ENCODE results near the gene DDIAS. TPM values are rescaled to one million over a fixed set of nuclear protein-coding genes. Genes with fewer than 3 reads are reported as not detected.

The DDIAS gene
- polyA plus RNA-seq, 1 donor from 2014 or later: 0.26 TPM

GRCh38 chr11:82930229-82930628 is 28.7 kb downstream of the DDIAS start:
- Histone ChIP-seq H3K27me3 (ENCODE audit: insufficient read depth, low read depth, low read length) (no peaks in the 10 kb centered on the region), H3K9me2 (ENCODE audit: insufficient read depth, low read length) (no peaks in the 10 kb centered on the region), H3K9me3 (ENCODE audit: low read length) (no peaks in the 10 kb centered on the region), H3K9ac (ENCODE audit: low read length) (no peak overlapping the region), H3K4me3 (ENCODE audit: low read length) (no peak overlapping the region), H2AFZ (ENCODE audit: low read depth, low read length) (no peak overlapping the region), H3K79me2 (replicated peaks; ENCODE audit: insufficient read depth, low read length) (no peaks in the 10 kb centered on the region), H3K4me2 (ENCODE audit: low read length) (no peak overlapping the region), H4K20me1 (ENCODE audit: insufficient read depth) (no peaks in the 10 kb centered on the region), H3F3A (ENCODE audit: insufficient read depth, low read length, poor library complexity, severe bottlenecking) (no peaks in the 10 kb centered on the region), H3K27ac (ENCODE audit: low read length) (no peak overlapping the region), H3K36me3 (ENCODE audit: insufficient read depth, low read length) (no peaks in the 10 kb centered on the region)
- no peak for TF ChIP-seq RAD21 (conservative IDR thresholded peaks at IDR 0.05)
- no peak for TF ChIP-seq EZH2 (IDR thresholded peaks at IDR 0.05; ENCODE audit: borderline replicate concordance, insufficient read depth, low read length, poor library complexity, severe bottlenecking)
- TF ChIP-seq CTCF (IDR thresholded peaks at IDR 0.05; ENCODE audit: poor library complexity, severe bottlenecking): no peak
- TF ChIP-seq POLR2AphosphoS5 (IDR thresholded peaks at IDR 0.05): no peak
- TF ChIP-seq REST (IDR thresholded peaks at IDR 0.05; ENCODE audit: borderline replicate concordance): no peak
- TF ChIP-seq SMC3 (conservative IDR thresholded peaks at IDR 0.05; ENCODE audit: poor library complexity): no peak
- no peak for TF ChIP-seq TAF1 (IDR thresholded peaks at IDR 0.05; ENCODE audit: low read depth)
- no peak for TF ChIP-seq EP300 (conservative IDR thresholded peaks at IDR 0.05; ENCODE audit: poor library complexity, severe bottlenecking)
- no peak for TF ChIP-seq MXI1 (conservative IDR thresholded peaks at IDR 0.05; ENCODE audit: poor library complexity, severe bottlenecking)

GRCh38 chr11:82930734-82931133 is 29.2 kb downstream of the DDIAS start:
- Histone ChIP-seq H3F3A (ENCODE audit: insufficient read depth, low read length, poor library complexity, severe bottlenecking) (no peaks in the 10 kb centered on the region), H3K27me3 (ENCODE audit: insufficient read depth, low read depth, low read length) (no peaks in the 10 kb centered on the region), H3K36me3 (ENCODE audit: insufficient read depth, low read length) (no peaks in the 10 kb centered on the region), H3K27ac (ENCODE audit: low read length) (no peak overlapping the region), H4K20me1 (ENCODE audit: insufficient read depth) (no peaks in the 10 kb centered on the region), H2AFZ (ENCODE audit: low read depth, low read length) (no peak overlapping the region), H3K9me3 (ENCODE audit: low read length) (no peaks in the 10 kb centered on the region), H3K4me3 (ENCODE audit: low read length) (no peak overlapping the region), H3K4me2 (ENCODE audit: low read length) (no peak overlapping the region), H3K9ac (ENCODE audit: low read length) (no peak overlapping the region), H3K9me2 (ENCODE audit: insufficient read depth, low read length) (no peaks in the 10 kb centered on the region), H3K79me2 (replicated peaks; ENCODE audit: insufficient read depth, low read length) (no peaks in the 10 kb centered on the region)
- TF ChIP-seq POLR2AphosphoS5 (IDR thresholded peaks at IDR 0.05): no peak

- H3K9me3 ChIP-seq (ENCODE audit: low read length): no peaks in the 10 kb centered on the region
- TF ChIP-seq EZH2 (IDR thresholded peaks at IDR 0.05; ENCODE audit: borderline replicate concordance, insufficient read depth, low read length, poor library complexity, severe bottlenecking) (no peak), SMC3 (conservative IDR thresholded peaks at IDR 0.05; ENCODE audit: poor library complexity) (no peak), EP300 (conservative IDR thresholded peaks at IDR 0.05; ENCODE audit: poor library complexity, severe bottlenecking) (no peak), CTCF (IDR thresholded peaks at IDR 0.05; ENCODE audit: poor library complexity, severe bottlenecking) (no peak), TAF1 (IDR thresholded peaks at IDR 0.05; ENCODE audit: low read depth) (no peak)
- H3K27ac ChIP-seq (ENCODE audit: low read length): no peak overlapping the region
- no peaks in the 10 kb centered on the region for H3F3A ChIP-seq (ENCODE audit: insufficient read depth, low read length, poor library complexity, severe bottlenecking)
- no peak overlapping the region for H3K9ac ChIP-seq (ENCODE audit: low read length)
- H3K4me3 ChIP-seq (ENCODE audit: low read length): no peak overlapping the region
- H3K4me2 ChIP-seq (ENCODE audit: low read length): no peak overlapping the region
- H3K9me2 ChIP-seq (ENCODE audit: insufficient read depth, low read length): no peaks in the 10 kb centered on the region
- H3K27me3 ChIP-seq (ENCODE audit: insufficient read depth, low read depth, low read length): no peaks in the 10 kb centered on the region
- no peaks in the 10 kb centered on the region for H4K20me1 ChIP-seq (ENCODE audit: insufficient read depth)
- H3K36me3 ChIP-seq (ENCODE audit: insufficient read depth, low read length): no peaks in the 10 kb centered on the region
- H3K79me2 ChIP-seq (replicated peaks; ENCODE audit: insufficient read depth, low read length): no peaks in the 10 kb centered on the region
- no peak overlapping the region for H2AFZ ChIP-seq (ENCODE audit: low read depth, low read length)
These were observed 31.0 kb downstream of the DDIAS start for GRCh38 chr11:82932564-82932963.

Data from neural cell (in vitro differentiated cells).